Ovary (tissue), 9 donors: ENCODE data around the gene SV2B. TPM values are rescaled to one million over a fixed set of nuclear protein-coding genes. Genes with fewer than 3 reads are reported as not detected.

Experiments used
- DNase-seq, 5 donors: peaks; one replicate each; pipeline ENCODE4 v3.0.0-alpha.2; 2019 to 2020
- H3K27ac ChIP-seq, 2 donors: fragments of 200-600 bp; one replicate each; pipeline versions ENCODE4 v1.5.1 to v1.8.0; 2019 to 2022
- H3K27me3 ChIP-seq: fragments of 200-600 bp; one replicate; pipeline ENCODE4 v1.8.0; 2022
- H3K36me3 ChIP-seq: fragments of 200-600 bp; sonication (generic); one replicate; pipeline ENCODE4 v1.5.1; 2019
- H3K4me1 ChIP-seq: one replicate; pipeline ENCODE4 v1.8.1; 2013; ENCODE audit warnings: mild to moderate bottlenecking, moderate library complexity; ENCODE audit not compliant: insufficient read depth
- H3K4me3 ChIP-seq: fragments of 200-600 bp; sonication (generic); one replicate; pipeline ENCODE4 v1.5.1; 2017
- H3K9me3 ChIP-seq, 2 donors: fragments of 200-600 bp in 1 of 2; sonication (generic) in 1 of 2; one replicate each; pipeline versions ENCODE4 v1.5.1 to v1.8.1; 2013 to 2019; ENCODE audit warnings: mild to moderate bottlenecking in 1 of 2, moderate library complexity in 1 of 2
- CTCF ChIP-seq, 3 donors: fragments of 450-650 bp in 2 of 3; fragments of 200-600 bp in 1 of 3; IDR thresholded peaks; one replicate each; pipeline versions ENCODE4 v1.5.1 to v1.8.0; 2016 to 2022; ENCODE audit warnings: antibody characterized with exemption in 3 of 3, mild to moderate bottlenecking in 1 of 3
- EP300 ChIP-seq: sonication (generic); formaldehyde crosslinking; IDR thresholded peaks from one replicate; pipeline ENCODE4 v1.6.1; 2017; ENCODE audit warnings: antibody characterized with exemption
- POLR2A ChIP-seq: fragments of 450-650 bp; IDR thresholded peaks from one replicate; pipeline ENCODE4 v1.6.1; 2017; ENCODE audit warnings: antibody characterized with exemption, mild to moderate bottlenecking, moderate library complexity
- WGBS, 3 donors: extraction: QIAGEN DNeasy Blood & Tissue Kit in 1 of 3; methylation state at CpG; one replicate each; pipeline versions ENCODE4 v1.1.5 to v1.1.7; 2013 to 2017; 5-methylcytosine and 5-hydroxymethylcytosine counted together
- intact Hi-C, 4 donors: fragments of 100-400 bp; cut with DNase I; formaldehyde crosslinking; loops; one replicate each; pipeline versions ENCODE4 v1.11.0 to v1.15.1; 2022 to 2023
- polyA plus RNA-seq, 2 donors: library from polyadenylated mRNA; stranded (reverse); fragments of 200-250 nt in 1 of 2; fragments of 350-450 nt in 1 of 2; fragmentation: Illumina TruSeq in 1 of 2; extraction: RNeasy Lipid Tissue Mini Kit (QIAGEN cat#74804) in 1 of 2; gene quantifications; one replicate each; pipeline ENCODE4 v1.2.3, GENCODE V29; 2013 to 2014
- total RNA-seq, 7 donors: library from RNA; depleted of rRNA in 2 of 7; stranded (reverse); fragments of >200 nt in 2 of 7; fragmentation: NEBNext Ultra II Directional in 3 of 7; extraction: Animal tissue kit (Norgen Biotek cat#: 25700) in 3 of 7; gene quantifications; one replicate each; pipeline versions ENCODE4 v1.1.0 to v1.2.4, GENCODE V29; 2016 to 2023
- donor health status: DM: no; HTN: no; CAD: no; lungs with moderate emphysema.
- donor health status: DM: no; HTN: no; CAD: no.
- donor health status: Bipolar disorder and iron deficiency.
- donor health status: DM: yes; HTN: yes; CAD: no.
- donor health status: DM: no; HTN: no; CAD: no.
- donor health status: DM: yes; HTN: yes; CAD: no.

SV2B gene
- total and polyA plus RNA-seq, 9 donors = 0.10 to 1.3 (median 0.22) TPM; not detected in 1

GRCh38 chr15:91141097-91141496, 41.0 kb downstream of the SV2B start:
- intact Hi-C loops = no loop called here
- no peak for TF ChIP-seq CTCF (IDR thresholded peaks at IDR 0.05)
- no peak for TF ChIP-seq EP300
- no peak for TF ChIP-seq POLR2A
- Histone ChIP-seq H3K9me3 (no peaks in the 10 kb centered on the region), H3K4me1 (no peaks in the 10 kb centered on the region), H3K27me3 (no peaks in the 10 kb centered on the region), H3K36me3 (no peaks in the 10 kb centered on the region), H3K4me3 (no peak overlapping the region), H3K27ac (no peak overlapping the region)
- DNase-seq = no peak
- WGBS, 3 donors = 77 to 86% (median 77%) methylated on average over 4 of the region's 4 CpGs

GRCh38 chr15:91142106-91142744, 42.2 kb downstream of the SV2B start:
- DNase-seq = no peak
- Histone ChIP-seq H3K4me3 (no peak overlapping the region), H3K27me3 (no peaks in the 10 kb centered on the region), H3K4me1 (no peaks in the 10 kb centered on the region), H3K36me3 (no peaks in the 10 kb centered on the region), H3K9me3 (no peaks in the 10 kb centered on the region), H3K27ac (no peak overlapping the region)
- 79 to 86% (median 85%) methylated on average over 1 of the region's 1 CpG for WGBS, 3 donors
- TF ChIP-seq EP300 (no peak), CTCF (IDR thresholded peaks at IDR 0.05) (no peak), POLR2A (no peak)
- intact Hi-C loops = no loop called here

GRCh38 chr15:91142946-91143345, 42.9 kb downstream of the SV2B start:
- intact Hi-C loops = no loop called here

GRCh38 chr15:91146728-91147127, 46.7 kb downstream of the SV2B start:
- TF ChIP-seq EP300 (no peak), POLR2A (no peak), CTCF (IDR thresholded peaks at IDR 0.05) (no peak)
- 66 to 77% (median 66%) methylated on average over 1 of the region's 1 CpG for WGBS, 3 donors
- no peaks in the 10 kb centered on the region for H3K4me1 ChIP-seq
- DNase-seq = no peak
- no peak overlapping the region for H3K27ac ChIP-seq
- no peaks in the 10 kb centered on the region for H3K27me3 ChIP-seq
- H3K4me3 ChIP-seq = no peak overlapping the region
- H3K36me3 ChIP-seq = no peaks in the 10 kb centered on the region
- H3K9me3 ChIP-seq = no peaks in the 10 kb centered on the region
- intact Hi-C loops = no loop called here

More at GRCh38 chr15:91142946-91143345, 42.9 kb downstream of the SV2B start:
- no peak overlapping the region for H3K4me3 ChIP-seq
- no peak for DNase-seq
- H3K27me3 ChIP-seq = no peaks in the 10 kb centered on the region
- H3K9me3 ChIP-seq = no peaks in the 10 kb centered on the region
- H3K27ac ChIP-seq = no peak overlapping the region
- no peaks in the 10 kb centered on the region for H3K36me3 ChIP-seq
- no peaks in the 10 kb centered on the region for H3K4me1 ChIP-seq
- WGBS, 3 donors = 65 to 72% (median 67%) methylated on average over 7 of the region's 7 CpGs
- TF ChIP-seq EP300 (no peak), POLR2A (no peak), CTCF (IDR thresholded peaks at IDR 0.05) (no peak)
